ENCODE results near the gene ZNF565. TPM values are rescaled to one million over a fixed set of nuclear protein-coding genes. Genes with fewer than 3 reads are reported as not detected.
A peak's percentile ranks its signal among the peaks of the same experiment; 100 is the strongest.

ZNF565 gene
- total RNA-seq, result 1 to 10 TPM; 3.2 to 4.3 TPM

GRCh38 chr19:36214386-36215275 lies at the start of gene ZNF565, which contains the start of gene ZNF146:
ZNF565 (minus strand) TSS chr19:36214665; CDS start chr19:36201985, 12,680 bp downstream.
ZNF146 (plus strand) TSS chr19:36215106; CDS start chr19:36236441, 21,335 bp downstream.
- ATAC-seq (peak; percentile 94 to 96), DNase-seq (ENCODE audit: low spot score) (peak; percentile 98)

GRCh38 chr19:36259211-36259610 lies 44.7 kb upstream of the ZNF565 start:
- Mint-ChIP-seq H3K4me3 (no peak overlapping the region), H3K27me3 (no peaks in the 10 kb centered on the region), H3K9me3 (peaks cover 14% of the 10 kb centered on the region), H3K36me3 (peaks cover 19% of the 10 kb centered on the region), H3K27ac (no peak overlapping the region), H3K4me1 (ENCODE audit: low read depth in 2 of 2) (no peaks in the 10 kb centered on the region)
- DNase-seq (ENCODE audit: low spot score) (no peak), ATAC-seq (no peak)

More at GRCh38 chr19:36214386-36215275, at the start of gene ZNF565, which contains the start of gene ZNF146:
- peaks cover 6% of the 10 kb centered on the region for H3K36me3 Mint-ChIP-seq
- no peak within 1 kb of the TSS for H3K27ac Mint-ChIP-seq
- H3K4me3 Mint-ChIP-seq, result no peak within 1 kb of the TSS
- H3K27me3 Mint-ChIP-seq, result no peaks in the 10 kb centered on the region
- H3K9me3 Mint-ChIP-seq, result no peaks in the 10 kb centered on the region
- H3K4me1 Mint-ChIP-seq (ENCODE audit: low read depth in 2 of 2), result peaks cover 9 to 12% of the 10 kb centered on the region in 2 donors

GRCh38 chr19:36258028-36258875 lies 43.8 kb upstream of the ZNF565 start:
- Mint-ChIP-seq H3K9me3 (peaks cover 10% of the 10 kb centered on the region), H3K27me3 (no peaks in the 10 kb centered on the region), H3K27ac (no peak overlapping the region), H3K4me1 (ENCODE audit: low read depth in 2 of 2) (no peaks in the 10 kb centered on the region), H3K36me3 (peaks cover 14% of the 10 kb centered on the region), H3K4me3 (no peak overlapping the region)
- ATAC-seq (no peak), DNase-seq (ENCODE audit: low spot score) (no peak)

GRCh38 chr19:36257520-36257876 lies 43.0 kb upstream of the ZNF565 start:
- DNase-seq (ENCODE audit: low spot score), result no peak
- Mint-ChIP-seq H3K4me3 (no peak overlapping the region), H3K4me1 (ENCODE audit: low read depth in 2 of 2) (no peaks in the 10 kb centered on the region), H3K27ac (no peak overlapping the region), H3K9me3 (peaks cover 7% of the 10 kb centered on the region), H3K27me3 (no peaks in the 10 kb centered on the region), H3K36me3 (peaks cover 10% of the 10 kb centered on the region)
- no peak for ATAC-seq

GRCh38 chr19:36256853-36257519 lies 42.5 kb upstream of the ZNF565 start:
- H3K27me3 Mint-ChIP-seq, result no peaks in the 10 kb centered on the region
- no peak for DNase-seq (ENCODE audit: low spot score)
- peaks cover 10% of the 10 kb centered on the region for H3K36me3 Mint-ChIP-seq
- ATAC-seq, result no peak
- no peak overlapping the region for H3K4me3 Mint-ChIP-seq
- H3K9me3 Mint-ChIP-seq, result peaks cover 7% of the 10 kb centered on the region
- H3K27ac Mint-ChIP-seq, result no peak overlapping the region
- no peaks in the 10 kb centered on the region for H3K4me1 Mint-ChIP-seq (ENCODE audit: low read depth in 2 of 2)

- Mint-ChIP-seq H3K4me3 (no peak overlapping the region), H3K9me3 (peaks cover 7% of the 10 kb centered on the region), H3K27ac (no peak overlapping the region), H3K4me1 (ENCODE audit: low read depth in 2 of 2) (no peaks in the 10 kb centered on the region), H3K27me3 (no peaks in the 10 kb centered on the region), H3K36me3 (peaks cover 10% of the 10 kb centered on the region)
- DNase-seq (ENCODE audit: low spot score), result no peak
- no peak for ATAC-seq
Observed at GRCh38 chr19:36256064-36256463, 41.6 kb upstream of the ZNF565 start.

GRCh38 chr19:36255316-36255715 lies 40.9 kb upstream of the ZNF565 start:
- ATAC-seq (no peak), DNase-seq (ENCODE audit: low spot score) (no peak)
- H3K4me1 Mint-ChIP-seq (ENCODE audit: low read depth in 2 of 2), result no peaks in the 10 kb centered on the region
- H3K36me3 Mint-ChIP-seq, result peaks cover 10% of the 10 kb centered on the region
- H3K27me3 Mint-ChIP-seq, result no peaks in the 10 kb centered on the region
- H3K9me3 Mint-ChIP-seq, result peaks cover 7% of the 10 kb centered on the region
- H3K27ac Mint-ChIP-seq, result no peak overlapping the region
- H3K4me3 Mint-ChIP-seq, result no peak overlapping the region

GRCh38 chr19:36254848-36255247 lies 40.4 kb upstream of the ZNF565 start:
- Mint-ChIP-seq H3K4me3 (no peak overlapping the region), H3K4me1 (ENCODE audit: low read depth in 2 of 2) (no peaks in the 10 kb centered on the region), H3K27me3 (no peaks in the 10 kb centered on the region), H3K36me3 (peaks cover 10% of the 10 kb centered on the region), H3K27ac (no peak overlapping the region), H3K9me3 (peaks cover 7% of the 10 kb centered on the region)
- ATAC-seq (no peak), DNase-seq (ENCODE audit: low spot score) (no peak)

- Mint-ChIP-seq H3K4me3 (no peak overlapping the region), H3K27me3 (no peaks in the 10 kb centered on the region), H3K36me3 (peaks cover 20% of the 10 kb centered on the region), H3K9me3 (peaks cover 13% of the 10 kb centered on the region), H3K4me1 (ENCODE audit: low read depth in 2 of 2) (no peaks in the 10 kb centered on the region), H3K27ac (no peak overlapping the region)
- no peak for ATAC-seq
- DNase-seq (ENCODE audit: low spot score), result no peak
Observed at GRCh38 chr19:36252047-36252446, 37.6 kb upstream of the ZNF565 start.

- Mint-ChIP-seq H3K36me3 (peaks cover 31% of the 10 kb centered on the region), H3K9me3 (peaks cover 26% of the 10 kb centered on the region), H3K4me3 (no peak overlapping the region), H3K4me1 (ENCODE audit: low read depth in 2 of 2) (peaks cover 3 to 4% of the 10 kb centered on the region in 2 donors), H3K27ac (no peak overlapping the region), H3K27me3 (peaks cover 0 to 5% of the 10 kb centered on the region in 2 donors)
- ATAC-seq (peak in 1 of 2 donors; percentile 27), DNase-seq (ENCODE audit: low spot score) (no peak)
Observed at GRCh38 chr19:36246006-36246481, 31.6 kb upstream of the ZNF565 start.

- no peak overlapping the region for H3K4me3 Mint-ChIP-seq
- DNase-seq (ENCODE audit: low spot score) (no peak), ATAC-seq (no peak)
- no peak overlapping the region for H3K27ac Mint-ChIP-seq
- peaks cover 26% of the 10 kb centered on the region for H3K9me3 Mint-ChIP-seq
- H3K27me3 Mint-ChIP-seq, result peaks cover 0 to 5% of the 10 kb centered on the region in 2 donors
- peaks cover 3 to 4% of the 10 kb centered on the region in 2 donors for H3K4me1 Mint-ChIP-seq (ENCODE audit: low read depth in 2 of 2)
- peaks cover 31% of the 10 kb centered on the region for H3K36me3 Mint-ChIP-seq
Observed at GRCh38 chr19:36245210-36246005, 30.9 kb upstream of the ZNF565 start.

- no peak for ATAC-seq
- Mint-ChIP-seq H3K4me3 (no peak overlapping the region), H3K27ac (no peak overlapping the region), H3K4me1 (ENCODE audit: low read depth in 2 of 2) (peaks cover 3 to 6% of the 10 kb centered on the region in 2 donors), H3K27me3 (peaks cover 0 to 5% of the 10 kb centered on the region in 2 donors), H3K36me3 (peaks cover 45% of the 10 kb centered on the region), H3K9me3 (peaks cover 28% of the 10 kb centered on the region)
- no peak for DNase-seq (ENCODE audit: low spot score)
Observed at GRCh38 chr19:36244066-36244465, 29.6 kb upstream of the ZNF565 start.

GRCh38 chr19:36236946-36237310 lies 22.5 kb upstream of the ZNF565 start:
- H3K4me3 Mint-ChIP-seq, result no peak overlapping the region
- H3K27me3 Mint-ChIP-seq, result no peaks in the 10 kb centered on the region
- no peak for DNase-seq (ENCODE audit: low spot score)
- no peak for ATAC-seq
- H3K9me3 Mint-ChIP-seq, result peaks cover 6% of the 10 kb centered on the region
- H3K36me3 Mint-ChIP-seq, result peaks cover 81% of the 10 kb centered on the region
- H3K27ac Mint-ChIP-seq, result no peak overlapping the region
- H3K4me1 Mint-ChIP-seq (ENCODE audit: low read depth in 2 of 2), result peaks cover 0 to 2% of the 10 kb centered on the region in 2 donors

All from natural killer cell treated with Interleukin-12 subunit alpha and Interleukin-12 subunit beta and Interleukin-15 and Interleukin-18, amount 100 ng/mL, for 72 hours (primary cell).